Measurements from ENCODE around the gene ZNF445.
"Not testable (repeated sequence)": the region's sequence is repeated elsewhere in the genome, so short reads cannot be mapped to it uniquely, and the experiment has no call there.

ZNF445 gene

GRCh38 chr3:44476181-44476611 is 1.3 kb downstream of the ZNF445 start:
- DNase-seq (ENCODE audit: low read depth) = peak; percentile 46

GRCh38 chr3:44474886-44475285 is 2.6 kb downstream of the ZNF445 start:
- not testable (repeated sequence) for DNase-seq (ENCODE audit: low read depth)

GRCh38 chr3:44470430-44470829 is 7.0 kb downstream of the ZNF445 start:
- no peak for DNase-seq (ENCODE audit: low read depth)

- DNase-seq (ENCODE audit: low read depth) = no peak
Measured at GRCh38 chr3:44469914-44470313, 7.6 kb downstream of the ZNF445 start.

GRCh38 chr3:44468572-44469520 is 8.6 kb downstream of the ZNF445 start:
- peak; percentile 43 for DNase-seq (ENCODE audit: low read depth)

- not testable (repeated sequence) for DNase-seq (ENCODE audit: low read depth)
Measured at GRCh38 chr3:44468099-44468537, 9.4 kb downstream of the ZNF445 start.

- DNase-seq (ENCODE audit: low read depth) = no peak
Measured at GRCh38 chr3:44467241-44467640, 10.2 kb downstream of the ZNF445 start.

GRCh38 chr3:44464920-44465319 is 12.6 kb downstream of the ZNF445 start:
- not testable (repeated sequence) for DNase-seq (ENCODE audit: low read depth)

GRCh38 chr3:44464509-44464908 is 13.0 kb downstream of the ZNF445 start:
- no peak for DNase-seq (ENCODE audit: low read depth)

GRCh38 chr3:44460050-44460449 is 17.4 kb downstream of the ZNF445 start:
- DNase-seq (ENCODE audit: low read depth) = not testable (repeated sequence)

GRCh38 chr3:44455318-44455717 is 22.2 kb downstream of the ZNF445 start:
- no peak for DNase-seq (ENCODE audit: low read depth)

- no peak for DNase-seq (ENCODE audit: low read depth)
Measured at GRCh38 chr3:44454258-44454657, 23.2 kb downstream of the ZNF445 start.

- DNase-seq (ENCODE audit: low read depth) = no peak
Measured at GRCh38 chr3:44451441-44451840, 26.0 kb downstream of the ZNF445 start.

- no peak for DNase-seq (ENCODE audit: low read depth)
Measured at GRCh38 chr3:44446929-44447328, 30.5 kb downstream of the ZNF445 start.

GRCh38 chr3:44445786-44446185 is 31.7 kb downstream of the ZNF445 start:
- no peak for DNase-seq (ENCODE audit: low read depth)

- DNase-seq (ENCODE audit: low read depth) = no peak
Measured at GRCh38 chr3:44444896-44445691, 32.4 kb downstream of the ZNF445 start.

- no peak for DNase-seq (ENCODE audit: low read depth)
Measured at GRCh38 chr3:44444437-44444836, 33.0 kb downstream of the ZNF445 start.

- no peak for DNase-seq (ENCODE audit: low read depth)
Measured at GRCh38 chr3:44442596-44443309, 34.7 kb downstream of the ZNF445 start.

GRCh38 chr3:44439499-44440295 is 37.8 kb downstream of the ZNF445 start:
- no peak for DNase-seq (ENCODE audit: low read depth)

GRCh38 chr3:44437800-44438199 is 39.7 kb downstream of the ZNF445 start:
- no peak for DNase-seq (ENCODE audit: low read depth)

GRCh38 chr3:44436181-44436580 is 41.3 kb downstream of the ZNF445 start:
- no peak for DNase-seq (ENCODE audit: low read depth)
